ENCODE measurements around the gene MICAL2.

GRCh38 chr11:12241971-12242672 lies 131.7 kb downstream of the MICAL2 start:
- TF ChIP-seq CREB1 (IDR thresholded peaks at IDR 0.05; ENCODE audit: low read depth) = no peak
- no peak for TF ChIP-seq TAF1 (IDR thresholded peaks at IDR 0.05; ENCODE audit: low read depth)
- TF ChIP-seq MAX (IDR thresholded peaks at IDR 0.05) = no peak
- TF ChIP-seq EP300 (IDR thresholded peaks at IDR 0.05; ENCODE audit: borderline replicate concordance) = no peak
- no peak for TF ChIP-seq ZBTB7A (IDR thresholded peaks at IDR 0.05; ENCODE audit: low read depth)
- TF ChIP-seq RAD21 (IDR thresholded peaks at IDR 0.05; ENCODE audit: low read depth) = no peak

Measured in Ishikawa (cell line).